ENCODE data around the gene SLC2A4.

The SLC2A4 gene

GRCh38 chr17:7246779-7247178 lies 34.7 kb upstream of the SLC2A4 start:
- peaks cover 32% of the 10 kb centered on the region for H3K36me3 ChIP-seq (replicated peaks)
- no peak overlapping the region for H3K4me3 ChIP-seq (ENCODE audit: low read depth, low read length)
- TF ChIP-seq CTCF (IDR thresholded peaks at IDR 0.05; ENCODE audit: low read depth, low read length, missing control alignments), result no peak
- DNase-seq, result no peak
- H3K27me3 ChIP-seq (replicated peaks), result no peaks in the 10 kb centered on the region
- in situ Hi-C loops (cut with HindIII; ENCODE audit: low pct_ligation_motif_present, low sequenced_read_pairs), result no loop called here
- H3K27ac ChIP-seq, result no peak overlapping the region

- in situ Hi-C loops (cut with HindIII; ENCODE audit: low pct_ligation_motif_present, low sequenced_read_pairs), result no loop called here
- no peak overlapping the region for H3K4me3 ChIP-seq (ENCODE audit: low read depth, low read length)
- no peaks in the 10 kb centered on the region for H3K27me3 ChIP-seq (replicated peaks)
- no peak for TF ChIP-seq CTCF (IDR thresholded peaks at IDR 0.05; ENCODE audit: low read depth, low read length, missing control alignments)
- peaks cover 27% of the 10 kb centered on the region for H3K36me3 ChIP-seq (replicated peaks)
- no peak for DNase-seq
- no peak overlapping the region for H3K27ac ChIP-seq
Measured at GRCh38 chr17:7248796-7249195, 32.7 kb upstream of the SLC2A4 start.

GRCh38 chr17:7249214-7249613 lies 32.3 kb upstream of the SLC2A4 start:
- no peak for DNase-seq
- H3K4me3 ChIP-seq (ENCODE audit: low read depth, low read length), result no peak overlapping the region
- H3K36me3 ChIP-seq (replicated peaks), result peaks cover 26% of the 10 kb centered on the region
- H3K27me3 ChIP-seq (replicated peaks), result no peaks in the 10 kb centered on the region
- in situ Hi-C loops (cut with HindIII; ENCODE audit: low pct_ligation_motif_present, low sequenced_read_pairs), result no loop called here
- no peak for TF ChIP-seq CTCF (IDR thresholded peaks at IDR 0.05; ENCODE audit: low read depth, low read length, missing control alignments)
- H3K27ac ChIP-seq, result no peak overlapping the region

- H3K4me3 ChIP-seq (ENCODE audit: low read depth, low read length), result peak overlapping the region; percentile 81
- no peak overlapping the region for H3K27ac ChIP-seq
- TF ChIP-seq CTCF (IDR thresholded peaks at IDR 0.05; ENCODE audit: low read depth, low read length, missing control alignments), result no peak
- in situ Hi-C loops (cut with HindIII; ENCODE audit: low pct_ligation_motif_present, low sequenced_read_pairs), result no loop called here
- peaks cover 25% of the 10 kb centered on the region for H3K36me3 ChIP-seq (replicated peaks)
- no peak for DNase-seq
- no peaks in the 10 kb centered on the region for H3K27me3 ChIP-seq (replicated peaks)
Measured at GRCh38 chr17:7249830-7250229, 31.7 kb upstream of the SLC2A4 start.

GRCh38 chr17:7250695-7251627 lies 30.6 kb upstream of the SLC2A4 start:
- in situ Hi-C loops (cut with HindIII; ENCODE audit: low pct_ligation_motif_present, low sequenced_read_pairs), result no loop called here
- Histone ChIP-seq H3K4me3 (ENCODE audit: low read depth, low read length) (peak overlapping the region; percentile 81), H3K27me3 (replicated peaks) (no peaks in the 10 kb centered on the region), H3K27ac (peak overlapping the region; percentile 99), H3K36me3 (replicated peaks) (peaks cover 27% of the 10 kb centered on the region)
- TF ChIP-seq CTCF (IDR thresholded peaks at IDR 0.05; ENCODE audit: low read depth, low read length, missing control alignments), result no peak
- DNase-seq, result no peak

Data from brain microvascular endothelial cell (primary cell).